WTC11 (cell line): ENCODE data around the gene RASGRP3. TPM values are rescaled to one million over a fixed set of nuclear protein-coding genes. Genes with fewer than 3 reads are reported as not detected.

ENCODE experiments used
- ATAC-seq: fragments of 200-7000 bp; cut with Tn5 transposase; 2 replicates; pipeline ENCODE4 v1.10.0; 2021; ENCODE audit warnings: mild to moderate bottlenecking, moderate library complexity
- CTCF ChIA-PET: fragments of 300-600 bp; sonication (Branson Sonifier 250); formaldehyde crosslinking; loops from one replicate; lab custom pipeline; 2021; ENCODE audit warnings: antibody characterized with exemption; lab: Charles Lee
- POLR2A ChIA-PET: fragments of 350-600 bp; sonication (Branson Sonifier 250); formaldehyde crosslinking; loops from one replicate; lab custom pipeline; 2021; ENCODE audit warnings: antibody characterized with exemption; lab: Charles Lee
- DNase-seq: peaks from one replicate; pipeline ENCODE4 v3.0.0; 2021; ENCODE audit warnings: low spot score
- H3K27ac Mint-ChIP-seq: 2 replicates; pipeline ENCODE4 v1.8.0; 2021; ENCODE audit warnings: mixed read lengths
- H3K27me3 Mint-ChIP-seq: 2 replicates; pipeline ENCODE4 v1.8.0; 2021; ENCODE audit warnings: low read depth, mild to moderate bottlenecking, moderate library complexity, mixed read lengths
- H3K36me3 Mint-ChIP-seq: 2 replicates; pipeline ENCODE4 v1.8.0; 2021; ENCODE audit warnings: mixed read lengths
- H3K4me1 Mint-ChIP-seq: 2 replicates; pipeline ENCODE4 v1.8.0; 2022; ENCODE audit warnings: mixed read lengths
- H3K4me3 Mint-ChIP-seq: 2 replicates; pipeline ENCODE4 v1.8.0; 2021; ENCODE audit warnings: mild to moderate bottlenecking, moderate library complexity, mixed read lengths
- H3K9me3 Mint-ChIP-seq: 2 replicates; pipeline ENCODE4 v1.8.0; 2021; ENCODE audit warnings: mixed read lengths
- ATF1 ChIP-seq: sonication (generic); formaldehyde crosslinking; IDR thresholded peaks from 2 replicates; pipeline ENCODE4 v1.8.1; 2023; ENCODE audit warnings: mild to moderate bottlenecking, moderate library complexity, missing genetic modification reagents
- ATF2 ChIP-seq: sonication (generic); formaldehyde crosslinking; IDR thresholded peaks from 2 replicates; pipeline ENCODE4 v1.8.1; 2022; ENCODE audit warnings: low read depth, missing genetic modification reagents, borderline replicate concordance
- CREM ChIP-seq: sonication (generic); formaldehyde crosslinking; IDR thresholded peaks from 2 replicates; pipeline ENCODE4 v1.8.1; 2022; ENCODE audit warnings: mild to moderate bottlenecking, missing genetic modification reagents, moderate library complexity
- E2F5 ChIP-seq: sonication (generic); formaldehyde crosslinking; IDR thresholded peaks from 2 replicates; pipeline ENCODE4 v1.8.1; 2022; ENCODE audit warnings: mild to moderate bottlenecking, moderate library complexity, missing genetic modification reagents
- FOXJ3 ChIP-seq: sonication (generic); formaldehyde crosslinking; IDR thresholded peaks from 2 replicates; pipeline ENCODE4 v1.9.0; 2021; ENCODE audit warnings: missing genetic modification reagents, mild to moderate bottlenecking, borderline replicate concordance
- GRHL2 ChIP-seq: fragments of 250-450 bp; sonication (Bioruptor Pico); IDR thresholded peaks from 2 replicates; pipeline ENCODE4 v1.8.0; 2022; ENCODE audit warnings: mild to moderate bottlenecking, moderate library complexity; ENCODE audit not compliant: insufficient replicate concordance, severe bottlenecking
- NR1H2 ChIP-seq: sonication (generic); formaldehyde crosslinking; IDR thresholded peaks from 2 replicates; pipeline ENCODE4 v1.9.0; 2021; ENCODE audit warnings: mild to moderate bottlenecking, moderate library complexity, missing genetic modification reagents
- PRDM15 ChIP-seq: sonication (generic); formaldehyde crosslinking; IDR thresholded peaks from 2 replicates; pipeline ENCODE4 v1.8.0; 2022; ENCODE audit warnings: missing genetic modification reagents
- RELA ChIP-seq: sonication (generic); formaldehyde crosslinking; IDR thresholded peaks from 2 replicates; pipeline ENCODE4 v1.8.1; 2022; ENCODE audit warnings: missing genetic modification reagents, mild to moderate bottlenecking, borderline replicate concordance
- TCF7 ChIP-seq: sonication (generic); formaldehyde crosslinking; IDR thresholded peaks from 2 replicates; pipeline ENCODE4 v1.8.0; 2022; ENCODE audit warnings: mild to moderate bottlenecking, low read depth, missing genetic modification reagents, moderate library complexity
- ZNF219 ChIP-seq: sonication (generic); formaldehyde crosslinking; IDR thresholded peaks from 2 replicates; pipeline ENCODE4 v1.8.0; 2023; ENCODE audit warnings: missing genetic modification reagents, mild to moderate bottlenecking, borderline replicate concordance
- ZNF396 ChIP-seq: fragments of 250-450 bp; sonication (Bioruptor Pico); IDR thresholded peaks from 2 replicates; pipeline ENCODE4 v1.8.0; 2021; ENCODE audit warnings: mild to moderate bottlenecking, moderate library complexity, borderline replicate concordance
- ZNF425 ChIP-seq: fragments of 250-450 bp; sonication (Bioruptor Pico); conservative IDR thresholded peaks from 2 replicates; pipeline ENCODE4 v1.9.0; 2021; ENCODE audit warnings: mild to moderate bottlenecking
- ZNF512 ChIP-seq: sonication (generic); formaldehyde crosslinking; IDR thresholded peaks from 2 replicates; pipeline ENCODE4 v1.8.1; 2022; ENCODE audit warnings: missing genetic modification reagents, borderline replicate concordance
- ZNF532 ChIP-seq: fragments of 250-450 bp; sonication (Bioruptor Pico); IDR thresholded peaks from 2 replicates; pipeline ENCODE4 v1.9.0; 2021; ENCODE audit warnings: mild to moderate bottlenecking, borderline replicate concordance
- total RNA-seq: library from RNA; stranded (reverse); gene quantifications from 3 replicates; pipeline ENCODE4 v1.2.3, GENCODE V29; 2021

The RASGRP3 gene
- total RNA-seq, 1 experiment from 2014 or later, result 0.11 TPM

- no peak for TF ChIP-seq E2F5 (CRISPR knock-in tag)
- no peak for TF ChIP-seq ZNF219 (CRISPR knock-in tag)
- no peak for TF ChIP-seq GRHL2
- TF ChIP-seq ZNF396, result no peak
- no peak for TF ChIP-seq ATF1
- TF ChIP-seq, all 79 proteins: peak for 0
These were observed 34.7 kb downstream of the RASGRP3 start (continued) for GRCh38 chr2:33511141-33511540.

GRCh38 chr2:33512112-33512511 is 35.7 kb downstream of the RASGRP3 start:
- ATAC-seq (no peak), DNase-seq (no peak)
- POLR2A ChIA-PET, result no interaction called here
- Mint-ChIP-seq H3K27ac (no peak overlapping the region), H3K27me3 (no peaks in the 10 kb centered on the region), H3K9me3 (0 out of 2 replicates have a peak, but pooled peaks cover 5% of the 10 kb centered on the region), H3K4me1 (peaks cover 6% of the 10 kb centered on the region), H3K4me3 (no peak overlapping the region), H3K36me3 (no peaks in the 10 kb centered on the region)
- CTCF ChIA-PET, result no interaction called here
- TF ChIP-seq RELA (CRISPR knock-in tag), result no peak
- no peak for TF ChIP-seq ZNF425
- no peak for TF ChIP-seq CREM (CRISPR knock-in tag)
- no peak for TF ChIP-seq NR1H2
- TF ChIP-seq PRDM15 (CRISPR knock-in tag), result no peak
- no peak for TF ChIP-seq TCF7 (CRISPR knock-in tag)

- peaks cover 6% of the 10 kb centered on the region for H3K4me1 Mint-ChIP-seq
- no peak overlapping the region for H3K4me3 Mint-ChIP-seq
- POLR2A ChIA-PET, result no interaction called here
- ATAC-seq (no peak), DNase-seq (no peak)
- no peaks in the 10 kb centered on the region for H3K9me3 Mint-ChIP-seq
- CTCF ChIA-PET, result no interaction called here
- no peaks in the 10 kb centered on the region for H3K27me3 Mint-ChIP-seq
- TF ChIP-seq ATF2 (CRISPR knock-in tag) (no peak), FOXJ3 (no peak), ZNF512 (CRISPR knock-in tag) (no peak), ZNF532 (CRISPR knock-in tag) (no peak)
- no peak overlapping the region for H3K27ac Mint-ChIP-seq
- no peaks in the 10 kb centered on the region for H3K36me3 Mint-ChIP-seq
These were observed 37.0 kb downstream of the RASGRP3 start for GRCh38 chr2:33513480-33513879.
